IMR-90 (cell line): ENCODE results near the gene HTR1D.

Experiments
- CEBPB ChIP-seq: IDR thresholded peaks from 2 replicates; pipeline ENCODE4 v1.6.1; 2012; ENCODE audit warnings: low read depth, low read length, improper control_type of control experiment
- CHD1 ChIP-seq: IDR thresholded peaks from 2 replicates; pipeline ENCODE4 v1.6.1; 2012; ENCODE audit warnings: low read depth, low read length, improper control_type of control experiment
- MAFK ChIP-seq: IDR thresholded peaks from 2 replicates; pipeline ENCODE4 v1.6.1; 2012; ENCODE audit warnings: low read depth, low read length, improper control_type of control experiment
- POLR2A ChIP-seq: IDR thresholded peaks from 2 replicates; pipeline ENCODE4 v1.6.1; 2012; ENCODE audit warnings: mild to moderate bottlenecking, low read depth, low read length
- RAD21 ChIP-seq: IDR thresholded peaks from 2 replicates; pipeline ENCODE4 v1.6.1; 2012; ENCODE audit warnings: low read length, improper control_type of control experiment
- SMC3 ChIP-seq: fragments of 150-350 bp; IDR thresholded peaks from 2 replicates; pipeline ENCODE4 v1.6.1; 2016; ENCODE audit warnings: low read depth, mild to moderate bottlenecking, antibody characterized with exemption, low read length, moderate library complexity
- TF ChIP-seq, protein P1 (sequence below): conservative IDR thresholded peaks from 2 replicates; pipeline ENCODE4 v1.5.1; 2012; ENCODE audit warnings: mild to moderate bottlenecking, low read depth, low read length, improper control_type of control experiment
- TF ChIP-seq, protein P2 (sequence below): fragments of 150-350 bp; IDR thresholded peaks from 2 replicates; pipeline ENCODE4 v1.6.1; 2017; ENCODE audit warnings: mild to moderate bottlenecking, antibody characterized with exemption, low read length, low read depth

DNA sequence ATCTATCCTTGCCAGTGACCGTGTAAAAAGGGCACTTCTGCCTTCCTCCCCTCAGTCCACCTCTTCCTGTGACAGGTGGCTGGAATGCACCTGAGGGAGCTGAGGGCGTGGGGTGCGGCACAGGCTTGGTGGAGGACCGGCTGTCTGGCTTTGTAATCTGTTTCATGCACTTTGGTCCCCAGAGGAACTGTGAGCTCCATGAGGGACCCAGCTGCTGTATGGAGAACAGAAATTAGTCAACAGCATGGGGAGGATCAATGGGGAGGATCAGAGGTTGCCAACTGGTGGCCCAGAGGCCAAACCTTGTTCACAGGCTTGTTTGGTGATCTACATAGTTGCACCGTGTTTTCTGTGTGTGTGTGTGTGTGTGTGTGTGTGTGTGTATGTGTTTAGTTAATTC, 29.7 kb downstream of the HTR1D start:
- TF ChIP-seq, protein P1, sequence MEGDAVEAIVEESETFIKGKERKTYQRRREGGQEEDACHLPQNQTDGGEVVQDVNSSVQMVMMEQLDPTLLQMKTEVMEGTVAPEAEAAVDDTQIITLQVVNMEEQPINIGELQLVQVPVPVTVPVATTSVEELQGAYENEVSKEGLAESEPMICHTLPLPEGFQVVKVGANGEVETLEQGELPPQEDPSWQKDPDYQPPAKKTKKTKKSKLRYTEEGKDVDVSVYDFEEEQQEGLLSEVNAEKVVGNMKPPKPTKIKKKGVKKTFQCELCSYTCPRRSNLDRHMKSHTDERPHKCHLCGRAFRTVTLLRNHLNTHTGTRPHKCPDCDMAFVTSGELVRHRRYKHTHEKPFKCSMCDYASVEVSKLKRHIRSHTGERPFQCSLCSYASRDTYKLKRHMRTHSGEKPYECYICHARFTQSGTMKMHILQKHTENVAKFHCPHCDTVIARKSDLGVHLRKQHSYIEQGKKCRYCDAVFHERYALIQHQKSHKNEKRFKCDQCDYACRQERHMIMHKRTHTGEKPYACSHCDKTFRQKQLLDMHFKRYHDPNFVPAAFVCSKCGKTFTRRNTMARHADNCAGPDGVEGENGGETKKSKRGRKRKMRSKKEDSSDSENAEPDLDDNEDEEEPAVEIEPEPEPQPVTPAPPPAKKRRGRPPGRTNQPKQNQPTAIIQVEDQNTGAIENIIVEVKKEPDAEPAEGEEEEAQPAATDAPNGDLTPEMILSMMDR, result no peak
- no peak for TF ChIP-seq POLR2A
- TF ChIP-seq, protein P2, sequence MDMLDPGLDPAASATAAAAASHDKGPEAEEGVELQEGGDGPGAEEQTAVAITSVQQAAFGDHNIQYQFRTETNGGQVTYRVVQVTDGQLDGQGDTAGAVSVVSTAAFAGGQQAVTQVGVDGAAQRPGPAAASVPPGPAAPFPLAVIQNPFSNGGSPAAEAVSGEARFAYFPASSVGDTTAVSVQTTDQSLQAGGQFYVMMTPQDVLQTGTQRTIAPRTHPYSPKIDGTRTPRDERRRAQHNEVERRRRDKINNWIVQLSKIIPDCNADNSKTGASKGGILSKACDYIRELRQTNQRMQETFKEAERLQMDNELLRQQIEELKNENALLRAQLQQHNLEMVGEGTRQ, result no peak
- no peak for TF ChIP-seq SMC3
- TF ChIP-seq MAFK, result no peak
- TF ChIP-seq RAD21, result no peak
- TF ChIP-seq CHD1, result no peak
- no peak for TF ChIP-seq CEBPB
